Activated CD4-positive, alpha-beta memory T cell treated with anti-CD3 and anti-CD28 coated beads, Interleukin-2, amount 10 ng/mL, durations not matched to agents 7 days and 5 days (primary cell): Measurements from ENCODE around the gene CASKIN1. TPM values are rescaled to one million over a fixed set of nuclear protein-coding genes. Genes with fewer than 3 reads are reported as not detected.
A peak's percentile ranks its signal among the peaks of the same experiment; 100 is the strongest.
"Not testable (repeated sequence)": the region's sequence is repeated elsewhere in the genome, so short reads cannot be mapped to it uniquely, and the experiment has no call there.

Experiments
- CTCF ChIA-PET: fragments of 350-600 bp; sonication (Branson Sonifier 250); formaldehyde crosslinking; loops from one replicate; lab custom pipeline; 2021; ENCODE audit warnings: antibody characterized with exemption, inconsistent platforms; lab: Charles Lee
- POLR2A ChIA-PET: fragments of 350-600 bp; sonication (Branson Sonifier 250); formaldehyde crosslinking; loops from one replicate; lab custom pipeline; 2021; ENCODE audit warnings: antibody characterized with exemption; lab: Charles Lee
- DNase-seq: peaks from one replicate; pipeline ENCODE4 v3.0.0-alpha.2; 2020
- H3K27ac Mint-ChIP-seq: one replicate; pipeline ENCODE4 v1.8.0; 2021; ENCODE audit warnings: mild to moderate bottlenecking, mixed read lengths
- H3K27me3 Mint-ChIP-seq: one replicate; pipeline ENCODE4 v1.8.0; 2021; ENCODE audit warnings: mixed read lengths
- H3K36me3 Mint-ChIP-seq: one replicate; pipeline ENCODE4 v1.8.0; 2021; ENCODE audit warnings: low read depth, mixed read lengths
- H3K4me1 Mint-ChIP-seq: one replicate; pipeline ENCODE4 v1.8.0; 2021; ENCODE audit warnings: mixed read lengths
- H3K4me3 Mint-ChIP-seq: one replicate; pipeline ENCODE4 v1.8.0; 2021; ENCODE audit warnings: mild to moderate bottlenecking, mixed read lengths
- H3K9me3 Mint-ChIP-seq: one replicate; pipeline ENCODE4 v1.8.0; 2021; ENCODE audit warnings: mixed read lengths
- total RNA-seq, 2 experiments: library from RNA; stranded (reverse); gene quantifications; one replicate each; pipeline ENCODE4 v1.2.3, GENCODE V29; 2021

CASKIN1 gene
- total RNA-seq, 2 experiments from 2014 or later = 0.18 to 1.4 TPM

DNA sequence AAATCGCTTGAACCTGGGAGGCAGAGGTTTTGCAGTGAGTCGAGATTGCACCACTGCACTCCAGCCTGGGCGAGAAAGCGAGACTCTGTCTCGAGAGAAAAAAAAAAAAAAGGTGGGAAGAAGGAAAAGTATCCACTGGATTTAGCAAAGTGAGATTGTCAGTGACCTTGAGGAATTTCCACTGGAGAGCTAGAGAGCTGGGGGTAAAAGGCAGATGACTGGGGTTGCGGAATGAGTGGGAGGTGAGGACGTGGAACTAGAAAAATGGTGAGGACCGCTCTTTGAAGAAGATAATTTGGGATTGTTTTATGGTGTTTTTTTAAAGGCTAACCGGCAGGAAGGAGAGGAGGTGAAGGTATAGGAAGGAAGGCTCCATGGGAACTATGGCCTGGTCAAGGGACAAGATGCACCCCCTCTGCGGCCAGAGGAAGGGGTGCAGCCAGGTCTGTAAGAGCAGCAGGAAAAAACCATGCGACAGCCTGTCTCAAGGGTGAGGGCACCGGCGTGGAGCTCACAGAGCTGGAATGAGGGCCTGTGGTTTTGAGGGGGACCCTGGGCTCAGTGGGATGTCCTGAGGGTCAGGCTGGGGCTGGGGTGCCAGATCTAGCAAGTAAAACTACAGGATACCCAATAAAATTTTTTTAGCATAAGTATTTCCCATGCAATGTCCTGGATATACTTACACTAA, 8.2 kb upstream of the CASKIN1 start:
- Mint-ChIP-seq H3K4me1 (peaks cover 30% of the 10 kb centered on the region), H3K27ac (peak overlapping the region; percentile 28), H3K4me3 (peak overlapping the region; percentile 73), H3K36me3 (peaks cover 19% of the 10 kb centered on the region), H3K27me3 (peaks cover 11% of the 10 kb centered on the region), H3K9me3 (no peaks in the 10 kb centered on the region)
- ChIA-PET POLR2A (interaction anchor here (1.2 to 4.7 kb wide), 7 partner anchors 10 to 239 kb away, joined by 3 to 43 read pairs (median 6); partner anchors contain the start of genes PGP, RPS2 and TRAF7), CTCF (interaction anchor here (0.8 to 1.0 kb wide), 2 partner anchors 10 to 297 kb away, joined by 3 to 4 read pairs; no protein-coding TSS in a partner anchor)
- no peak for DNase-seq

DNA sequence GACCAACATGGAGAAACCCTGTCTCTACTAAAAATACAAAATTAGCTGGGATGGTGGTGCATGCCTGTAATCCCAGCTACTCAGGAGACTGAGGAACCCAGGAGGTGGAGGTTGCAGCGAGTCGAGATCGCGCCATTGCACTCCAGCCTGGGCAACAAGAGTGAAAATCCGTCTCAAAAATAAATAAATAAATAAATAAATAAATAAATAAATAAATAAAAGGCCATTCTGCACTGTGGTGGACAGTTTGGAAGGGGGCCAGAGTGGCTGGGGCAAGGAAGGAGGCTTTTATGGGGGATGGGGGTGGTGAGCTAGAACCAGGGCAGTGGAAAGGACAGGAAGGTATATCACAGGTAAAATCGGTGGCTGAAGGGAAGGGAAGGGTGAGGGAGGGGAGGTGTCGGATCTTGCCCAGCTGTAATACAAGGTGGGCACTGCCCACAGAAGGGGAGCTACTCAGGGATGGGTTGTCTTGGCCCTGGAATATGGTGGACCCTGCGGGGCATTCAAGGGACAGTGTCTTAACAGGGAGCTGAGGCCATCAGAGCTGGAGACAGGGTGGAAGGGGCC, 6.8 kb upstream of the CASKIN1 start:
- Mint-ChIP-seq H3K36me3 (peaks cover 16% of the 10 kb centered on the region), H3K4me3 (peak overlapping the region; percentile 56), H3K4me1 (peaks cover 30% of the 10 kb centered on the region), H3K27me3 (peaks cover 21% of the 10 kb centered on the region)
- not testable (repeated sequence) for H3K27ac Mint-ChIP-seq, DNase-seq, H3K9me3 Mint-ChIP-seq
- ChIA-PET CTCF (interaction anchor here (0.7 kb wide), 1 partner anchor 48 kb away, joined by 3 read pairs; the partner anchor contains the start of gene TRAF7), POLR2A (interaction anchor here (3.6 to 4.7 kb wide), 3 partner anchors 9 to 48 kb away, joined by 18 to 43 read pairs (median 38); partner anchors contain the start of genes PGP and TRAF7)

DNA sequence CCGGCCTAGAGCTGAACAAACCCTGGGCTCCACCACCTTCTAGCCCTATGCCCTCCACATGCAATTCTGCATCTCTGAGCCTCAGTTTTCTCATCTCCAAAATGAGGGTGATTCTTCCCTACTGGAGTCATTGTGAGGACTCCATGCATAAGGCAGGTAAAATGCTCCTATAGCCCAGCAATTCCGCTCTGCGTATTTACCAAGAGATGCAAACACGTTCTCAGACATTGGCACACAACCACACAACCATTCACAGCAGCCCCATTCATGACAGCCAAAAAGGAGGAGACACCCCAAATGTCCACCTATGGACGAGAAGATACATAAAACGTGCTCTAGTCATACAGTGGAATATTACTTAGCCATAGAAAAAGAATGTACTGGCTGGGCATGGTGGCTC, 3.9 kb upstream of the CASKIN1 start:
- peaks cover 9% of the 10 kb centered on the region for H3K4me1 Mint-ChIP-seq
- no peak overlapping the region for H3K4me3 Mint-ChIP-seq
- no peaks in the 10 kb centered on the region for H3K9me3 Mint-ChIP-seq
- no peaks in the 10 kb centered on the region for H3K36me3 Mint-ChIP-seq
- no peak overlapping the region for H3K27ac Mint-ChIP-seq
- peaks cover 37% of the 10 kb centered on the region for H3K27me3 Mint-ChIP-seq
- POLR2A ChIA-PET = interaction anchor here (0.7 to 1.1 kb wide), 2 partner anchors 10 to 313 kb away, joined by 3 read pairs; partner anchors contain the start of gene ATP6V0C
- CTCF ChIA-PET = no interaction called here
- DNase-seq = no peak

DNA sequence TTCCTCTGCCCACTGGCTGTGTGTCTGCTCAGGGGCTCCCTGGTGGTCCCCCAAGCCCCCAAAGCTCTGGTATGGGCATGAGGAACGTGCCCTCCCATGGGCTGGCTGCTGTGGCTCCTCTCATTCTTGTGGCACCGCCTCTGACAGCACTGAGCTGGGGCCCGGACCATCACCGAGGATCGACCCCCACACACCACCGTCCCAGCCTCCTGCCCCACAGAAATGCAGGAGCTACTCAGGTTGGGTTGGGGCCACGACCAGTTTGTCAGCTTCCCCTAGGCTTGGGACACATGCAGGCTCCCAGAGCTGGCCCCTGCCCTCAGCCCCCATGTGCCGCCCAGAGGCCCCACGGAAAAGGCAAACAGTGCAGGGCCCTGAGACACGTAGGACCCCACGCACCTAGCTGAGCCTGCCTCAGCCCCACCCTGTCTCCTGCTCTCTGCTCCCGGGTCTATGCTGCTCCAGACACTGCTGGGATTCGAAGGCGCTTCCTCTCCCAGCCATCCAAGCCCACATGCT, 3.3 kb upstream of the CASKIN1 start:
- POLR2A ChIA-PET = interaction anchor here (0.7 to 1.1 kb wide), 2 partner anchors 10 to 314 kb away, joined by 3 read pairs; partner anchors contain the start of gene ATP6V0C
- no peak overlapping the region for H3K27ac Mint-ChIP-seq
- H3K27me3 Mint-ChIP-seq = peaks cover 43% of the 10 kb centered on the region
- DNase-seq = no peak
- CTCF ChIA-PET = no interaction called here
- H3K9me3 Mint-ChIP-seq = no peaks in the 10 kb centered on the region
- no peak overlapping the region for H3K4me3 Mint-ChIP-seq
- no peaks in the 10 kb centered on the region for H3K36me3 Mint-ChIP-seq
- peaks cover 10% of the 10 kb centered on the region for H3K4me1 Mint-ChIP-seq

DNA sequence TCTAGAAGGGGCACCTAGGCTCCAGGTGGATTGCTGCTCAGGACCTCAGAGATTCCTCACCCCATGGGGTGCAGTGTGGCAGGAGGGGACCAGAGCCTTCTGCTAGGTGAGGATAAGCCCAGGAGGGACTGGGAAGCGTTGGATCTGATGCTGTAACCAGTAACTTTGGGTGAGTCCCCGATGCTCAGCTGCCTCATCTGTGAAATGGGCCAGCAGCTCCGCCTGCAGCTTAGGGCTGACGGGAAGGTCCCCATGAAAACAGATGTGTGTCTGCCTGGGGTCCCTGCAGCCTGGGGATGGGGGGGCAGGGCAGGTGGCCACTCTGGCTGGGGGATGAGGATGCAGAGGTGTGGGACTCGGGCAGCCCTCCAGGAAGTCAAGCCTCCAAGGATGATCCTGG, 2.7 kb upstream of the CASKIN1 start:
- peaks cover 48% of the 10 kb centered on the region for H3K27me3 Mint-ChIP-seq
- H3K36me3 Mint-ChIP-seq = no peaks in the 10 kb centered on the region
- DNase-seq = no peak
- ChIA-PET CTCF (interaction anchor here (0.7 kb wide), 1 partner anchor 17 kb away, joined by 3 read pairs; no protein-coding TSS in a partner anchor), POLR2A (interaction anchor here (1.1 kb wide), 1 partner anchor 314 kb away, joined by 3 read pairs; the partner anchor contains the start of gene ATP6V0C)
- H3K4me3 Mint-ChIP-seq = no peak overlapping the region
- no peak overlapping the region for H3K27ac Mint-ChIP-seq
- peaks cover 6% of the 10 kb centered on the region for H3K4me1 Mint-ChIP-seq
- H3K9me3 Mint-ChIP-seq = no peaks in the 10 kb centered on the region

DNA sequence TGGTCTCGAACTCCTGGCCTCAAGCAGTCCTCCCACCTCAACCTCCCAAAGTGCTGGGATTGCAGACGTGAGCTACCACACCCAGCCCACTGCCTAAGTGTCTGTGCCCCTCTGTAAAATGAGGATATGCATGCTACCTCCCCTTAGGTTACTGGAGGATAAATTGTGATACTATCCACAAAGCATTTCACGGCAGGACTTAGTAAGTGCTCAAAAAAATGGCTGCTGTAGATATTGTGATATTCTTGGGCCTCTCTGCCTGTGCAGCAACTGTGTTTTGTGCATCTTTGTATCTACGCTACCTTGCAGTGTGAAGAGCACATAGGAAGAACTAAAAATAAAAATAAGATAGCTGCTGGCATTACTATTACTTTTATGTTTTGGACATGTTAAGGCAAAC, 1.9 kb upstream of the CASKIN1 start:
- Mint-ChIP-seq H3K36me3 (no peaks in the 10 kb centered on the region), H3K9me3 (no peaks in the 10 kb centered on the region), H3K4me1 (peaks cover 3% of the 10 kb centered on the region), H3K27me3 (peaks cover 50% of the 10 kb centered on the region), H3K27ac (no peak overlapping the region), H3K4me3 (no peak overlapping the region)
- ChIA-PET POLR2A (no interaction called here), CTCF (no interaction called here)
- DNase-seq = no peak

DNA sequence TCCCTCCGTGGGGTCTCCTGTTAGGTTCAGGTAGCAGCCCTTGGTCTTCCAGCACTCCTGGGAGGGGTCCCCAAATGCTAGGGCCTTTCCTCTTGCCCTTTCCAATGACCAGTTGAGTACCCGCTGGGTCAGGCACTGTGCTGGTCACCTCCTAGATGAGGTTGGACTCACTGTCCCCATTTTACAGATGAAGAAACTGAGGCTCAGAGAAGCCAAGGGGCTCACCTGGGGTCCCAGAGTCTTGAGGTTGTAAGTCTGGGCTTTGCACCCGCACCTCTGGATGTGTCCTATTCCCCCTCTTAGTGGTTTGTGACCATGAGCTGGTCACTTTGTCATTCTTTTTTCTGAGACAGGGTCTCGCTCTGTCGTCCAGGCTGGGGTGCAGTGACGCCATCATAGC, 1.4 kb upstream of the CASKIN1 start:
- no peak overlapping the region for H3K27ac Mint-ChIP-seq
- H3K4me3 Mint-ChIP-seq = no peak overlapping the region
- POLR2A ChIA-PET = no interaction called here
- DNase-seq = no peak
- H3K4me1 Mint-ChIP-seq = peaks cover 3% of the 10 kb centered on the region
- peaks cover 50% of the 10 kb centered on the region for H3K27me3 Mint-ChIP-seq
- CTCF ChIA-PET = no interaction called here
- no peaks in the 10 kb centered on the region for H3K9me3 Mint-ChIP-seq
- no peaks in the 10 kb centered on the region for H3K36me3 Mint-ChIP-seq

DNA sequence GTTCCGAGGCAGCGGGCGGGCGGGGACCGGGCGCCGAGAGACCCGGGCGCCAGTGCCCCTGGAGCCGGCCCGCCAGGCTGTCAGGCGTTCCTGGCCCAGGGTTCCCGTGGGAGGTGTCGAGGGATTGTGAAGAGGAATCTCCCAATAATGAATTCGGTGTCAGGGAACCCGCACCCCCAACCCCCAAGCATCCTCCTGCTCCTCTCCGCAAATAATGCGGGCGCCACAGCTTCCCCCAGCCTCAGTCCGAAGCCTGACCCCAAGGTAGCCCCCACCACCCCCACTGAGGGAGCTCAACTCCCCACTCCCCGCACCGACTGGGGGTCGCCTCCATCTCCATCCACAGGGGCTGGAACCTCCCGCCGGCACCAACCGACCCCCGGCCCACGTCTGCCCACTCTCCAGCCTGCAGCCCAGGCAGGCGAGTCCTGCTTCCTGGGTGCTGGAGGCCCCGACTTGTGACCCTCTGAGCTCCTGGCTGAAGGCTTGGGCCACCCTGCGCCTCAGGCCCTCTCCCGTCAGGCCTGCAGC, 641 bp upstream of the CASKIN1 start:
- Mint-ChIP-seq H3K4me1 (peaks cover 3% of the 10 kb centered on the region), H3K27me3 (peaks cover 51% of the 10 kb centered on the region), H3K4me3 (no peak overlapping the region), H3K36me3 (no peaks in the 10 kb centered on the region), H3K27ac (no peak overlapping the region), H3K9me3 (no peaks in the 10 kb centered on the region)
- CTCF ChIA-PET = no interaction called here
- no peak for DNase-seq
- POLR2A ChIA-PET = no interaction called here

DNA sequence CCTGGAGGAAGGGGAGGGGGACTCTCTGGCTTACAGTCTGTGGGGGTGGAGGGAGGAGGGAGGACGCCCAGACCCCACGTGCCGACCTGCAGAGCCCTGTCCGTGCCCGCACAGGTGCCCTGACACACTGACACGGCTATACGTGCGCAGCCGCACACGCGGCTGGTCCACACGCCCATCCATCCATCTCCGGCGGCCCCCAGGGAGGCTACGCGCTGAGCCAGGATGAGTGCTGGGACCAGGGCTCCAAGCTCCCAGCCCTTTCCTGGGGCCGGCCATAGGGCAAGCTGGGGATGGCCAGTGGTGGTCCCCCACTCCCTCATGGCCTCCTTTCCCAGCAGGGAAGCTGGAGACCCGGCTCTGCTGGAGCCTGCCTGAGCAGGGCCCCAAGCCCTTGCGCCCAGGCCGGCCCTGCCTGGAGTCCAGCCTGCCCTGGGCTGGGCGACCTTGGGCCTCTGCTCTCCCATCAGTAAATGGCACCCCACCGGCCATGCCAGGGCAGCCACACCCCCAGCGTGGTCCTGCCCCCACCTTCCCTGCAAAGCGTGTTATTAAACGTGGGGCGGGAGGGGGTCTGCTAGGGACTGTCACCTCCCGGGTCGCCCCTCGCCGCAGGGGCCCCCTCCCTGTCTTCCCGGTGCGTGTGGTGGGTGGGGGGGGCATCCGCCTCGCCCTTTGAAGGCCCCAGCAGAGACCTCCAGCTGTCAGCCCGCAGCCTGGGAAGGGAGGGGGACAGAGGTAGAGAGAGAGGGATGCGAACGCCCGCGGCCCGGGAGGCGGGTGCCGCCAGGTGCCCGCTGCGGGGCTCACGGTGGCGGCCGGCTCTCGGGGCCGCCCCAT, 863 bp downstream of the CASKIN1 start:
- H3K27me3 Mint-ChIP-seq = peaks cover 47% of the 10 kb centered on the region
- H3K4me1 Mint-ChIP-seq = peaks cover 3% of the 10 kb centered on the region
- POLR2A ChIA-PET = interaction anchor here (1.4 to 3.1 kb wide), 5 partner anchors 9 to 56 kb away, joined by 3 to 18 read pairs (median 6); partner anchors contain the start of genes ECI1, MLST8, PGP and TRAF7
- H3K4me3 Mint-ChIP-seq = no peak overlapping the region
- H3K36me3 Mint-ChIP-seq = no peaks in the 10 kb centered on the region
- no peak overlapping the region for H3K27ac Mint-ChIP-seq
- CTCF ChIA-PET = interaction anchor here (0.8 to 2.0 kb wide), 8 partner anchors 8 to 306 kb away, joined by 3 to 15 read pairs (median 4); partner anchors contain the start of genes ECI1 and TRAF7
- DNase-seq = no peak
- no peaks in the 10 kb centered on the region for H3K9me3 Mint-ChIP-seq

DNA sequence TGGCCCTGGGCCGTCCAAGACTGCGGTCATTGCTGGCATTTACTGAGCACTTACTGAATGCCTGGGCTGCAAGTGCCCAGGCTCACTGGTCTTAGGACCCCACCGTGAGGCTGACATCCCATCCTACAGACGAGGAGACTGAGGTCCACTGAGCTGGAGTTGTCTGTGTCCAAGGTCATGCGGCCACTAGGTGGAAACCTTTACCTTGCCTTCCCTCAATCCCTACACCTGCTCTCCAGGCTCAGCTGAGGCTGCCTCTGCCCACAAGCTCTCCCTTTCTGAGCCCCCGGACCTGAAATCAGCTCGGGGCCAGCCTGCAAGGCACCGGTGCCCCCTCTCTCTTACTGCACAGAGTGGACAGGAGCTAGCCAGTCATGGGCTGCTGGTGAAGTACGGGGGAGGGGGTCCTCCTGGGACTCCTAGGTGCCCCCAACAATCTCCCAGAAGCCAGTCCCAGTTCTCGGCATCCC, 1.5 kb downstream of the CASKIN1 start:
- CTCF ChIA-PET = interaction anchor here (0.5 to 2.0 kb wide), 9 partner anchors 9 to 306 kb away, joined by 3 to 15 read pairs (median 4); partner anchors contain the start of genes ECI1 and TRAF7
- no peak overlapping the region for H3K4me3 Mint-ChIP-seq

DNA sequence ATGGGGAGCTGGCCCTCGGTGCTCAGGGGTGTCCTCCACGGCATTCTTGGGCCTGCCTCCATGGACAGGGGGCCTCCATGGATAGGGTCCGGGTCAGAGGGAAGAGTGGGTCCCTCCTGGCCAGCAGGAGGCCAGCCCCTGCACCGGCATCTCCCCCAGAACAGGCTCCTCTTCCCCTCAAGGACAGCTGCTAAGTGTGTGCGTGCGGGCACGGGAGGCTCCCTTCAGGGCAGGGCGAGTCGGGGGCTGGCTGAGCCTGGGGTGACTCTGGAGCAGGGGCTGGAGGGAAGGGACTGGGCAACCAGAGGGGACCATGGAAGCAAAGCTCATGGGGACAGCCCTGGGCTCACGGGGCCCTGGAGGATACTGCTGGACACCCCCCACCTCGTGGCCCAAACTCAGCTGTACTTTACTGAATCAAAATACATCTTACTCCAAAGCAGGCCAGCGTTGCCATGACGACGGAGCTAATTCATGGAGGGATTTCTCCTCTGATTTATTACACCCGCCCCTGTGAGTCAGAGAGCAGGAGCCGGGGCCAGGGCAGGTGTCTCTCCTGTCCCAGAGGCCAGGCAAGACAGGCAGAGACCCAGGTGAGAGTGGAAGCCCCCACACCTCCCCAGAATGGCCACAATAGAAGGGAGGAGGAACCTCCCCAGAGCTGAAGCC, 2.1 kb downstream of the CASKIN1 start:
- DNase-seq = no peak
- ChIA-PET CTCF (interaction anchor here (0.5 to 2.0 kb wide), 8 partner anchors 9 to 307 kb away, joined by 3 to 15 read pairs (median 4); partner anchors contain the start of gene ECI1), POLR2A (interaction anchor here (0.8 to 3.1 kb wide), 5 partner anchors 11 to 57 kb away, joined by 3 to 18 read pairs (median 6); partner anchors contain the start of genes ECI1, MLST8, PGP and TRAF7)
- Mint-ChIP-seq H3K27ac (no peak overlapping the region), H3K36me3 (no peaks in the 10 kb centered on the region), H3K4me1 (peaks cover 3% of the 10 kb centered on the region), H3K4me3 (no peak overlapping the region), H3K9me3 (no peaks in the 10 kb centered on the region), H3K27me3 (peaks cover 43% of the 10 kb centered on the region)

More for the DNA sequence above, 1.5 kb downstream of the CASKIN1 start:
- Mint-ChIP-seq H3K9me3 (no peaks in the 10 kb centered on the region), H3K4me1 (peaks cover 3% of the 10 kb centered on the region), H3K27ac (no peak overlapping the region), H3K27me3 (peaks cover 43% of the 10 kb centered on the region), H3K36me3 (no peaks in the 10 kb centered on the region)
- peak; percentile 55 for DNase-seq
- POLR2A ChIA-PET = interaction anchor here (1.4 to 3.1 kb wide), 4 partner anchors 10 to 57 kb away, joined by 4 to 18 read pairs (median 6); partner anchors contain the start of genes ECI1, MLST8, PGP and TRAF7
